Mesendoderm (in vitro differentiated cells): ENCODE results near the gene SSRP1.

Source experiments
- DNase-seq: peaks from one replicate; pipeline ENCODE4 v3.0.0; 2013
- H2AK5ac ChIP-seq: 2 replicates; pipeline ENCODE4 v1.6.1; 2013; ENCODE audit warnings: low read length, inconsistent platforms
- H2BK120ac ChIP-seq: 2 replicates; pipeline ENCODE4 v1.6.1; 2013; ENCODE audit warnings: low read depth, mild to moderate bottlenecking, low read length, moderate library complexity, mixed read lengths
- H2BK15ac ChIP-seq: replicated peaks from 2 replicates; pipeline ENCODE4 v1.6.1; 2013; ENCODE audit warnings: low read depth, mild to moderate bottlenecking, moderate library complexity
- H2BK5ac ChIP-seq: 2 replicates; pipeline ENCODE4 v1.6.1; 2013; ENCODE audit warnings: low read length, inconsistent platforms
- H3K18ac ChIP-seq: 2 replicates; pipeline ENCODE4 v1.6.1; 2013; ENCODE audit warnings: mild to moderate bottlenecking, low read length, mixed read lengths
- H3K23ac ChIP-seq: one replicate; pipeline ENCODE4 v1.6.1; 2013; ENCODE audit warnings: low read length
- H3K27ac ChIP-seq: 2 replicates; pipeline ENCODE4 v1.5.1; 2013; ENCODE audit warnings: low read depth, mild to moderate bottlenecking, inconsistent platforms, low read length, moderate library complexity
- H3K27me3 ChIP-seq: 2 replicates; pipeline ENCODE4 v1.6.1; 2013; ENCODE audit warnings: low read length, control low read depth, mild to moderate bottlenecking, inconsistent platforms; ENCODE audit not compliant: insufficient read depth, poor library complexity
- H3K36me3 ChIP-seq: 2 replicates; pipeline ENCODE4 v1.6.1; 2013; ENCODE audit warnings: low read length, inconsistent platforms; ENCODE audit not compliant: control insufficient read depth, insufficient read depth
- H3K4ac ChIP-seq: one replicate; pipeline ENCODE4 v1.6.1; 2013; ENCODE audit warnings: low read depth, mild to moderate bottlenecking, low read length, moderate library complexity
- H3K4me1 ChIP-seq: 2 replicates; pipeline ENCODE4 v1.6.1; 2013; ENCODE audit warnings: low read depth, low read length, inconsistent platforms; ENCODE audit not compliant: control insufficient read depth
- H3K4me2 ChIP-seq: 2 replicates; pipeline ENCODE4 v1.6.1; 2013; ENCODE audit warnings: low read length
- H3K4me3 ChIP-seq: 2 replicates; pipeline ENCODE4 v1.5.1; 2013; ENCODE audit warnings: mild to moderate bottlenecking, low read length
- H3K56ac ChIP-seq: one replicate; pipeline ENCODE4 v1.6.1; 2013; ENCODE audit warnings: low read length
- H3K79me1 ChIP-seq: 2 replicates; pipeline ENCODE4 v1.6.1; 2013; ENCODE audit warnings: low read length, inconsistent platforms
- H3K79me2 ChIP-seq: 2 replicates; pipeline ENCODE4 v1.6.1; 2013; ENCODE audit warnings: mild to moderate bottlenecking, low read length; ENCODE audit not compliant: control insufficient read depth, insufficient read depth
- H3K9ac ChIP-seq: 2 replicates; pipeline ENCODE4 v1.6.1; 2013; ENCODE audit warnings: low read length, inconsistent platforms
- H4K5ac ChIP-seq: one replicate; pipeline ENCODE4 v1.6.1; 2013; ENCODE audit warnings: low read length
- H4K8ac ChIP-seq: one replicate; pipeline ENCODE4 v1.6.1; 2013; ENCODE audit warnings: low read depth, mild to moderate bottlenecking, control low read depth, low read length, moderate library complexity
- WGBS: extraction: QIAGEN DNeasy Blood & Tissue Kit; methylation state at CpG from one replicate; pipeline ENCODE4 v1.1.7; 2013; ENCODE audit warnings: low lambda C conversion rate, missing lambda C conversion rate; ENCODE audit not compliant: insufficient coverage; ENCODE audit errors: extremely low coverage; 5-methylcytosine and 5-hydroxymethylcytosine counted together

Gene SSRP1

DNA sequence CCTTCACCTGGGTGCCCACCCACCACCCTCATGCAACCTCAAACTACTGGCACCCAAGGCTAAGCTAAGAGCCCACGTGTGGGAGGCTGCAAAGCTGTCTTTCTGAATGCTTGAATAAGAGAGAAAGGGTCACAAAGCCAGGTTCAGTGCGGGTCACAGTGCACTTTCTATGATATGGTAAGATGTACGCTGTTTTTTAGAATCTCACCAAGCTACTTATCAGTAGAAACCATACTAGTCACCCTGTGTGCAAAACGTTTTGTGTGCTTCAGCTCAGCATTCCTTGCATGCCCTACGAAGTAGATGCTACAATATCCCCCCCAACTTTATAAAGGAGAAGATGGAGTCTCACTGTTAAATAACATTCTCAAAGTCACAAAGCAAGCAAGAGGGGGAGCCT, 17.3 kb upstream of the SSRP1 start:
- Histone ChIP-seq H3K79me1 (no peaks in the 10 kb centered on the region), H3K36me3 (no peaks in the 10 kb centered on the region), H2BK15ac (no peak overlapping the region), H2BK5ac (peak overlapping the region; percentile 57), H3K27ac (no peak overlapping the region), H3K4me2 (no peak overlapping the region), H4K8ac (no peak overlapping the region), H2AK5ac (no peak overlapping the region), H3K4me1 (peaks cover 2% of the 10 kb centered on the region), H3K4me3 (no peak overlapping the region), H2BK120ac (no peak overlapping the region), H3K23ac (no peak overlapping the region), H3K79me2 (no peaks in the 10 kb centered on the region), H3K56ac (peak overlapping the region; percentile 30), H3K18ac (no peak overlapping the region), H3K4ac (no peak overlapping the region), H4K5ac (no peak overlapping the region), H3K9ac (peak overlapping the region; percentile 22), H3K27me3 (no peaks in the 10 kb centered on the region)
- no peak for DNase-seq
- no CpG with 5 or more reads among the region's 5 CpGs for WGBS

DNA sequence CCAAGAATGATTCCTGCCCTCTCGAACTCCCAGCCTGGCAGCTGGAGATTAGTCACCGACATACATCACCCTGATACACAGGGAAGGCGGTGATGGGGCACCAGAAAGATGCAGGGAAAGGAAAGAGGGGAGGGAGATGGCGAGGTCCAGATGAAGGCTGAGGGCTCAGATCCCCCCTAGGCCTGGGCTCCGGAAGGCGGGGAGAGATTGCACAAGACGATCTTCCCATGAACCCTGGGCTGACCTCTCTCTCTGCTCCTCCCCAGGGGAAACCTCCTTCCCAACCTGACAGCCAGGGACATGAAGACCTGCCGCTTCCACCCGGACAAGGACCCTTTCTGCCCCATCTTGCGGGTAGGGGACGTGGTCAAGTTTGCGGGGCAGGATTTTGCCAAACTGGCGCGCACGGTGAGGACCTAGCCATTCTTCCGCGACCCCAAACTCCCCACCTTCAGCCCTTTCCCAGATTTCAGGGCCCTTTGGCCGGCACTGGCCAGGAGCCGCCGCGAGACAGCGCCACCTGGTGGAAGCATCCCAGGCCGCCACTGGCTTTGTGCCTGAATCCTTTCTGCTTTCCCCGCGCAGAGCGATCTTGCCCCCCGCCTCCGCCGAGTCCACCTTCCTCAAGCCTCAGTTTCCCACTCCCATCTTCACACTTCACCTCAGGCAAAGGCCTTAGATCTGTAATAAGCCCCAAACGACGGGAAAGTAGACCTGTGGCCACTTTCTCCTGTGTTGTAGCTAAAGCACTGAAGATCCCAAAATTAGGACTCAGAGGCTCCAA, 14.0 kb upstream of the SSRP1 start:
- Histone ChIP-seq H2AK5ac (no peak overlapping the region), H3K79me1 (no peaks in the 10 kb centered on the region), H3K36me3 (no peaks in the 10 kb centered on the region), H2BK15ac (no peak overlapping the region), H3K23ac (no peak overlapping the region), H3K4me3 (no peak overlapping the region), H4K5ac (no peak overlapping the region), H3K56ac (peak overlapping the region; percentile 89), H3K18ac (no peak overlapping the region), H3K4me1 (peaks cover 7% of the 10 kb centered on the region), H3K4ac (no peak overlapping the region), H3K79me2 (no peaks in the 10 kb centered on the region), H3K9ac (peak overlapping the region; percentile 69), H3K27me3 (no peaks in the 10 kb centered on the region), H2BK120ac (no peak overlapping the region), H3K4me2 (peak overlapping the region; percentile 33), H2BK5ac (no peak overlapping the region), H4K8ac (no peak overlapping the region), H3K27ac (no peak overlapping the region)
- no CpG with 5 or more reads among the region's 31 CpGs for WGBS
- peak; percentile 71 for DNase-seq

DNA sequence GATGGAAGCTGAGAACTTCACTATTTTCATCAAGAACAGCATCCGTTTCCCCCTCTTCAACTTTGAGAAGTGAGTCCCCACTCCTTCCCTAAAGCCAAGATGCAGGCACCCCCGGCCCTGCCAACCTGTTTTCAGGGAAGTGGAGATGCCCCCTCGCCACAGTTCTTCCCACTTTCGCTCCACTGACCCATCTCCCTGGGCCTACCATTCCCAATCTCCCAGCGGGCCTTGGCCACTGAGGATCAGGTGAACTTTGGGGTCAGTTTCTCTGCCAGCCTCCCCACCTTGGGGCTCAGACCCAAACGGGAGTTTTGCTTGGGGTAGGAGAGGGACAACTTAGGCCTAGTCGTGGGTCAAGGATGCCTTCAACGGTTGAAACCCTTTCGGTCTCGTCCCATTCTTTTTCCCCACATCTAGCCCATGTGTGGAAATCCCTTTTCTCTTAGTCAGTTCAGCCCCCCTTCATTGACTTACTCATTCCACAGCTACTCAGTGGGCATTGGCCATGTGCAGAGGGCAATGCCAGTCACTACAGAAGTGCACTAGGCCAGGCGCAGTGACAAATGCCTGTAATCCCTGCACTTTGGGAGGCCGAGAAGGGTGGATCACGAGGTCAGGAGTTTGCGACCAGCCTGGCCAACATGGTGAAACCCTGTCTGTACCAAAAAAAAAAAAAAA, 13.1 kb upstream of the SSRP1 start:
- no CpG with 5 or more reads among the region's 14 CpGs for WGBS
- Histone ChIP-seq H4K8ac (no peak overlapping the region), H3K4me1 (peaks cover 7% of the 10 kb centered on the region), H3K27me3 (no peaks in the 10 kb centered on the region), H2BK15ac (no peak overlapping the region), H2BK120ac (no peak overlapping the region), H3K79me1 (no peaks in the 10 kb centered on the region), H3K56ac (no peak overlapping the region), H4K5ac (no peak overlapping the region), H3K9ac (no peak overlapping the region), H3K23ac (no peak overlapping the region), H3K36me3 (no peaks in the 10 kb centered on the region), H3K18ac (no peak overlapping the region), H3K79me2 (no peaks in the 10 kb centered on the region), H3K4ac (no peak overlapping the region), H3K4me2 (no peak overlapping the region), H3K4me3 (no peak overlapping the region), H3K27ac (no peak overlapping the region), H2BK5ac (no peak overlapping the region), H2AK5ac (no peak overlapping the region)
- no peak for DNase-seq

DNA sequence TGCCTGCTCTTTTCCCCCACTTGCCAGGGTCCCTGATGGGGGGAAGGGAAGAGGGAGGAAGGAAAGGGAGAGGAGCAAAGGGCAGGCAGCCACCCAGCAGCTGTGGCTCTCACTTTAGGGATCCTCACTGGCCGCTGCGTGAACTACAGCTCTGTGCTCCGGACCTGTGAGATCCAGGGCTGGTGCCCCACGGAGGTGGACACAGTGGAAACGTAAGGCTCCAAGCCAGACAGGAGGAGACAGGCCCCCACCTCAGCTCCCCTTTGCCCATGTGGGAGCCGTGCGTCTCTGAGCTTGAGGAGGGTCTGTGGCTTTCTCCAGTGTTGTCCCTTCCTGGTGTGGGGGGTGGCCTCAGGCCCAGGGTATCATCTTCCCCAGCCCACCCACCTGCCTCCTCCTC, 12.4 kb upstream of the SSRP1 start:
- H4K5ac ChIP-seq = no peak overlapping the region
- no peak overlapping the region for H3K4me3 ChIP-seq
- H3K27me3 ChIP-seq = no peaks in the 10 kb centered on the region
- no peaks in the 10 kb centered on the region for H3K79me1 ChIP-seq
- no peaks in the 10 kb centered on the region for H3K79me2 ChIP-seq
- H3K4ac ChIP-seq = no peak overlapping the region
- no peak overlapping the region for H2BK120ac ChIP-seq
- peaks cover 5% of the 10 kb centered on the region for H3K4me1 ChIP-seq
- no peak overlapping the region for H2BK5ac ChIP-seq
- no peaks in the 10 kb centered on the region for H3K36me3 ChIP-seq
- H3K27ac ChIP-seq = no peak overlapping the region
- no peak overlapping the region for H3K9ac ChIP-seq
- H3K56ac ChIP-seq = no peak overlapping the region
- H3K23ac ChIP-seq = no peak overlapping the region
- no peak overlapping the region for H2BK15ac ChIP-seq
- H3K18ac ChIP-seq = no peak overlapping the region
- no peak overlapping the region for H3K4me2 ChIP-seq
- no peak for DNase-seq
- no CpG with 5 or more reads among the region's 7 CpGs for WGBS
- H2AK5ac ChIP-seq = no peak overlapping the region
- no peak overlapping the region for H4K8ac ChIP-seq

- H3K79me2 ChIP-seq = no peaks in the 10 kb centered on the region
- no peaks in the 10 kb centered on the region for H3K36me3 ChIP-seq
- H3K27ac ChIP-seq = no peak overlapping the region
- DNase-seq = no peak
- no peak overlapping the region for H4K5ac ChIP-seq
- H2BK15ac ChIP-seq = no peak overlapping the region
- H3K4me1 ChIP-seq = peaks cover 4% of the 10 kb centered on the region
- no peak overlapping the region for H3K56ac ChIP-seq
- H4K8ac ChIP-seq = no peak overlapping the region
- H2AK5ac ChIP-seq = no peak overlapping the region
- H3K4me3 ChIP-seq = no peak overlapping the region
- H3K79me1 ChIP-seq = no peaks in the 10 kb centered on the region
- no peak overlapping the region for H3K4ac ChIP-seq
- no peak overlapping the region for H2BK5ac ChIP-seq
- H3K18ac ChIP-seq = no peak overlapping the region
- no peak overlapping the region for H2BK120ac ChIP-seq
- H3K23ac ChIP-seq = no peak overlapping the region
- no peaks in the 10 kb centered on the region for H3K27me3 ChIP-seq
- H3K9ac ChIP-seq = no peak overlapping the region
- WGBS = no CpG with 5 or more reads among the region's 9 CpGs
- H3K4me2 ChIP-seq = no peak overlapping the region
Observed at GRCh38 chr11:57347336-57347735, 11.6 kb upstream of the SSRP1 start.
